SK-N-SH (cell line): ENCODE data around the gene GPR173. TPM values are rescaled to one million over a fixed set of nuclear protein-coding genes. Genes with fewer than 3 reads are reported as not detected.

Experiments
- CTCF ChIA-PET: fragments of 300-600, 350-600 bp; formaldehyde crosslinking; extraction: SDS; loops from one replicate; lab custom pipeline; 2021; lab: Yijun Ruan, JAX
- POLR2A ChIA-PET: fragments of 350-600 bp; sonication (Branson Sonifier 250); formaldehyde crosslinking; extraction: SDS; loops from one replicate; lab custom pipeline; 2020; ENCODE audit warnings: antibody characterized with exemption, inconsistent platforms; lab: Yijun Ruan, JAX
- DNase-seq: peaks from one replicate; pipeline ENCODE4 v3.0.0; 2012
- H2AFZ ChIP-seq: fragments of 200-600 bp; sonication (generic); 2 replicates; pipeline ENCODE4 v1.8.1; 2016; ENCODE audit warnings: antibody characterized with exemption, mild to moderate bottlenecking, low read depth
- H3F3A ChIP-seq: fragments of 200-600 bp; sonication (generic); replicated peaks from 2 replicates; pipeline ENCODE3; 2016; ENCODE audit warnings: antibody characterized with exemption, mild to moderate bottlenecking; ENCODE audit not compliant: insufficient read depth
- H3K27ac ChIP-seq, 2 experiments: fragments of 200-500 bp in 1 of 2; fragments of 200-600 bp in 1 of 2; sonication (Bioruptor generic) in 1 of 2; sonication (generic), shearing (Covaris generic) in 1 of 2; 2 replicates each; pipeline versions ENCODE4 v1.5.1 to v1.6.1; 2014 to 2016; ENCODE audit warnings: low read depth in 2 of 2, inconsistent platforms in 1 of 2, low read length in 1 of 2, mild to moderate bottlenecking in 1 of 2, mixed read lengths in 1 of 2
- H3K27me3 ChIP-seq: fragments of 200-600 bp; sonication (generic), shearing (Covaris generic); 2 replicates; pipeline ENCODE4 v1.6.1; 2016; ENCODE audit warnings: mixed run types; ENCODE audit not compliant: insufficient read depth
- H3K36me3 ChIP-seq, 2 experiments: fragments of 200-500 bp in 1 of 2; fragments of 200-600 bp in 1 of 2; sonication (Bioruptor generic) in 1 of 2; sonication (generic) in 1 of 2; replicated peaks in 1 of 2; 2 replicates each; pipeline versions ENCODE3 to v1.5.1; 2014 to 2016; ENCODE audit warnings: low read length in 1 of 2, mild to moderate bottlenecking in 1 of 2; ENCODE audit not compliant: insufficient read depth in 2 of 2, control insufficient read depth in 1 of 2
- H3K4me1 ChIP-seq, 2 experiments: fragments of 200-500 bp in 1 of 2; fragments of 200-600 bp in 1 of 2; sonication (Bioruptor generic) in 1 of 2; sonication (generic), shearing (Covaris generic) in 1 of 2; 2 replicates each; pipeline versions ENCODE4 v1.5.1 to v1.6.1; 2014 to 2016; ENCODE audit warnings: low read depth in 1 of 2, low read length in 1 of 2, mixed run types in 1 of 2; ENCODE audit not compliant: insufficient read depth in 2 of 2, control insufficient read depth in 1 of 2
- H3K4me2 ChIP-seq: fragments of 200-600 bp; sonication (generic), shearing (Covaris generic); 2 replicates; pipeline ENCODE4 v1.6.1; 2017; ENCODE audit warnings: mixed run types
- H3K4me3 ChIP-seq, 2 experiments: fragments of 200-500 bp in 1 of 2; fragments of 200-600 bp in 1 of 2; sonication (Bioruptor generic) in 1 of 2; sonication (generic), shearing (Covaris generic) in 1 of 2; 2 replicates each; pipeline versions ENCODE4 v1.5.1 to v1.8.1; 2014 to 2016; ENCODE audit warnings: low read depth in 2 of 2, inconsistent platforms in 1 of 2, low read length in 1 of 2, mild to moderate bottlenecking in 1 of 2, mixed read lengths in 1 of 2, moderate library complexity in 1 of 2
- H3K79me2 ChIP-seq: fragments of 200-600 bp; sonication (generic); 2 replicates; pipeline ENCODE4 v1.8.1; 2017; ENCODE audit warnings: mild to moderate bottlenecking; ENCODE audit not compliant: insufficient read depth
- H3K9ac ChIP-seq: fragments of 200-600 bp; sonication (generic); 2 replicates; pipeline ENCODE4 v1.6.1; 2017; ENCODE audit warnings: mixed run types
- H3K9me2 ChIP-seq: fragments of 200-600 bp; sonication (generic); 2 replicates; pipeline ENCODE4 v1.6.1; 2017; ENCODE audit warnings: mixed run types
- H3K9me3 ChIP-seq: fragments of 200-600 bp; sonication (generic); 2 replicates; pipeline ENCODE4 v1.6.1; 2017; ENCODE audit warnings: mixed run types, mild to moderate bottlenecking, moderate library complexity
- H4K20me1 ChIP-seq: fragments of 200-600 bp; sonication (generic); 2 replicates; pipeline ENCODE4 v1.6.1; 2017; ENCODE audit warnings: mild to moderate bottlenecking, mixed run types; ENCODE audit not compliant: insufficient read depth
- CHD2 ChIP-seq: fragments of 150-350 bp; IDR thresholded peaks from 2 replicates; pipeline ENCODE4 v1.6.1; 2018; ENCODE audit warnings: low read length; ENCODE audit not compliant: partially characterized antibody
- EP300 ChIP-seq, 2 experiments: IDR thresholded peaks; 2 replicates each; pipeline versions ENCODE4 v1.4.0 to v1.6.1; 2012; ENCODE audit warnings: borderline replicate concordance in 1 of 2, low read depth in 1 of 2, low read length in 1 of 2
- EZH2phosphoT487 ChIP-seq: fragments of 200-600 bp; sonication (generic); IDR thresholded peaks from 2 replicates; pipeline ENCODE4 v1.6.1; 2017; ENCODE audit warnings: low read depth, mixed run types, mild to moderate bottlenecking, antibody characterized with exemption, moderate library complexity, borderline replicate concordance
- FOSL2 ChIP-seq: IDR thresholded peaks from 2 replicates; pipeline ENCODE4 v1.4.0; 2012; ENCODE audit warnings: low read depth, mild to moderate bottlenecking, moderate library complexity, borderline replicate concordance
- IRF3 ChIP-seq: fragments of 150-350 bp; IDR thresholded peaks from 2 replicates; pipeline ENCODE4 v1.6.1; 2016; ENCODE audit warnings: mild to moderate bottlenecking, low read depth, low read length
- JUND ChIP-seq: IDR thresholded peaks from 2 replicates; pipeline ENCODE4 v1.4.0; 2012
- NRF1 ChIP-seq: IDR thresholded peaks from 2 replicates; pipeline ENCODE4 v1.6.1; 2012; ENCODE audit warnings: low read depth, mild to moderate bottlenecking, low read length
- PBX3 ChIP-seq: IDR thresholded peaks from 2 replicates; pipeline ENCODE4; 2012
- RAD21 ChIP-seq: IDR thresholded peaks from 2 replicates; pipeline ENCODE4 v1.6.1; 2012; ENCODE audit warnings: mild to moderate bottlenecking, low read length
- RCOR1 ChIP-seq: fragments of 150-350 bp; IDR thresholded peaks from 2 replicates; pipeline ENCODE4 v1.6.1; 2017; ENCODE audit warnings: antibody characterized with exemption, low read length
- REST ChIP-seq: IDR thresholded peaks from 2 replicates; pipeline ENCODE4 v1.6.1; 2012; ENCODE audit warnings: mild to moderate bottlenecking, low read depth, low read length, moderate library complexity
- RFX5 ChIP-seq: IDR thresholded peaks from 2 replicates; pipeline ENCODE4 v1.6.1; 2012; ENCODE audit warnings: mild to moderate bottlenecking, improper control_type of control experiment, low read length
- SMC3 ChIP-seq: IDR thresholded peaks from 2 replicates; pipeline ENCODE4 v1.6.1; 2012; ENCODE audit warnings: low read depth, low read length, improper control_type of control experiment
- USF2 ChIP-seq: fragments of 150-350 bp; IDR thresholded peaks from 2 replicates; pipeline ENCODE4 v1.6.1; 2017; ENCODE audit warnings: antibody characterized with exemption, low read length, low read depth, borderline replicate concordance
- YY1 ChIP-seq: IDR thresholded peaks from 2 replicates; pipeline ENCODE4 v1.4.0; 2012; ENCODE audit warnings: low read depth, mild to moderate bottlenecking
- WGBS: methylation state at CpG from one replicate; pipeline ENCODE4 v1.1.6; 2017; ENCODE audit warnings: low lambda C conversion rate; 5-methylcytosine and 5-hydroxymethylcytosine counted together
- polyA plus RNA-seq, 3 experiments: library from polyadenylated mRNA; depleted of rRNA; stranded (reverse); fragments of >200 nt; gene quantifications; 2 replicates each; pipeline ENCODE4 v1.2.3, GENCODE V29; 2012

Gene GPR173
- polyA plus RNA-seq, 1 of the 3 experiments (the other 2 are of a cell fraction): 5.8 TPM

GRCh38 chrX:53071064-53071463, 22.5 kb downstream of the GPR173 start:
- ChIA-PET POLR2A (no interaction called here), CTCF (interaction anchor here (0.6 to 3.3 kb wide), 6 partner anchors 10 to 26 kb away, joined by 3 to 41 read pairs (median 4); partner anchors contain the start of gene KANTR)
- 50% methylated on average over 10 of the region's 10 CpGs for WGBS

GRCh38 chrX:53071604-53072417, 23.2 kb downstream of the GPR173 start:
- H2AFZ ChIP-seq: no peak overlapping the region
- CTCF ChIA-PET: interaction anchor here (0.6 to 3.3 kb wide), 10 partner anchors 8 to 45 kb away, joined by 3 to 41 read pairs (median 3); partner anchors contain the start of gene KANTR
- TF ChIP-seq IRF3 (no peak), RAD21 (peak; percentile 81), EZH2phosphoT487 (no peak), CHD2 (no peak), EP300 (IDR thresholded peaks at IDR 0.05; ENCODE audit: borderline replicate concordance in 1 of 2, low read depth in 1 of 2, low read length in 1 of 2) (no peak), PBX3 (no peak), USF2 (no peak), SMC3 (peak; percentile 40; the same call in 1 of the 2 replicates), REST (no peak), RFX5 (no peak), JUND (no peak), FOSL2 (no peak)

More at GRCh38 chrX:53071064-53071463, 22.5 kb downstream of the GPR173 start:
- Histone ChIP-seq H3K4me1 (peaks cover 0 to 5% of the 10 kb centered on the region in 2 experiments; a peak in 1 of 4 replicates), H3F3A (no peaks in the 10 kb centered on the region), H3K4me2 (no peak overlapping the region), H4K20me1 (no peaks in the 10 kb centered on the region), H3K9me2 (no peaks in the 10 kb centered on the region), H3K27me3 (peaks cover 6% of the 10 kb centered on the region), H3K79me2 (no peaks in the 10 kb centered on the region; the same call in 1 of the 2 replicates), H3K9ac (no peak overlapping the region), H3K27ac (no peak overlapping the region), H3K4me3 (0 out of 4 replicates have a peak overlapping the region, but pooled peaks of 1 of the 2 experiments have one; percentile 52), H3K36me3 (no peaks in the 10 kb centered on the region), H2AFZ (no peak overlapping the region), H3K9me3 (no peaks in the 10 kb centered on the region)
- TF ChIP-seq JUND: no peak
- no peak for TF ChIP-seq NRF1
- no peak for TF ChIP-seq USF2
- TF ChIP-seq YY1: no peak
- no peak for TF ChIP-seq RCOR1
- no peak for DNase-seq

More at GRCh38 chrX:53071604-53072417, 23.2 kb downstream of the GPR173 start:
- POLR2A ChIA-PET: no interaction called here
- Histone ChIP-seq H3K27me3 (peaks cover 6% of the 10 kb centered on the region), H3K9me3 (no peaks in the 10 kb centered on the region), H3K79me2 (no peaks in the 10 kb centered on the region; the same call in 1 of the 2 replicates), H3F3A (no peaks in the 10 kb centered on the region), H3K4me1 (peaks cover 0 to 5% of the 10 kb centered on the region in 2 experiments; a peak in 1 of 4 replicates), H4K20me1 (no peaks in the 10 kb centered on the region), H3K9ac (no peak overlapping the region), H3K36me3 (no peaks in the 10 kb centered on the region), H3K4me3 (peak overlapping the region; percentile 26 to 52), H3K4me2 (peak overlapping the region; percentile 69), H3K9me2 (no peaks in the 10 kb centered on the region), H3K27ac (no peak overlapping the region)
- 10% methylated on average over 30 of the region's 31 CpGs for WGBS
- peak; percentile 68 for DNase-seq
